ENCODE measurements around the gene RAB3IL1.

- TF ChIP-seq POLR2A (IDR thresholded peaks at IDR 0.05; ENCODE audit: low read depth, low read length) (no peak), TAF1 (IDR thresholded peaks at IDR 0.05; ENCODE audit: low read depth, low read length) (no peak)
Observed at GRCh38 chr11:61901397-61901796, 16.0 kb downstream of the RAB3IL1 start.

All from GM12891 (cell line).